Epithelial cell of esophagus (primary cell): ENCODE data around the gene GATB.

Experiments
- DNase-seq: peaks from one replicate; pipeline ENCODE4 v3.0.0; 2010; ENCODE audit warnings: low read depth
- H3K4me3 ChIP-seq: 2 replicates; pipeline ENCODE4 v1.5.1; 2011; ENCODE audit warnings: mild to moderate bottlenecking, low read length, control low read depth
- CTCF ChIP-seq: IDR thresholded peaks from 2 replicates; pipeline ENCODE4 v1.5.1; 2011; ENCODE audit warnings: low read depth, mild to moderate bottlenecking, low read length, control low read depth, inconsistent platforms; ENCODE audit not compliant: insufficient read depth; ENCODE audit errors: missing control alignments

The GATB gene

GRCh38 chr4:151688785-151689043 lies 72.1 kb downstream of the GATB start:
- no peak overlapping the region for H3K4me3 ChIP-seq
- TF ChIP-seq CTCF: no peak
- DNase-seq: no peak

GRCh38 chr4:151688003-151688784 lies 72.6 kb downstream of the GATB start:
- H3K4me3 ChIP-seq: no peak overlapping the region
- no peak for TF ChIP-seq CTCF
- no peak for DNase-seq

- DNase-seq: no peak
- TF ChIP-seq CTCF: no peak
- H3K4me3 ChIP-seq: no peak overlapping the region
These were observed 73.7 kb downstream of the GATB start for GRCh38 chr4:151687021-151687640.

- no peak for TF ChIP-seq CTCF
- DNase-seq: no peak
- no peak overlapping the region for H3K4me3 ChIP-seq
These were observed 75.5 kb downstream of the GATB start for GRCh38 chr4:151685303-151685702.

GRCh38 chr4:151681085-151681484 lies 79.7 kb downstream of the GATB start:
- no peak for TF ChIP-seq CTCF
- no peak for DNase-seq
- H3K4me3 ChIP-seq: no peak overlapping the region

GRCh38 chr4:151679231-151679630 lies 81.6 kb downstream of the GATB start:
- no peak for DNase-seq
- no peak overlapping the region for H3K4me3 ChIP-seq
- TF ChIP-seq CTCF: no peak
